ENCODE results near the gene ANTKMT. TPM values are rescaled to one million over a fixed set of nuclear protein-coding genes. Genes with fewer than 3 reads are reported as not detected.

The ANTKMT gene
- total and polyA plus RNA-seq, 2 of the 8 experiments (the other 6 are each of a cell fraction or from before 2014, with no cell fraction given) = 26.5 to 26.6 TPM

- Histone ChIP-seq H4K5ac (ENCODE audit: insufficient read length, low read depth, low read length) (peak within 1 kb of the TSS; percentile 24), H3K9me3 (ENCODE audit: insufficient read depth in 2 of 2, low read depth in 1 of 2, low read length in 1 of 2) (no peaks in the 10 kb centered on the region; a peak in 1 of 4 replicates), H3K27me3 (replicated peaks in 1 of 4; ENCODE audit: control insufficient read depth in 3 of 4, extremely low read depth in 1 of 4, insufficient read depth in 3 of 4, low read length in 3 of 4) (peaks cover 0 to 16% (median 5%) of the 10 kb centered on the region in 4 experiments; a peak in 4 of 7 replicates), H3K4me2 (ENCODE audit: insufficient read depth in 1 of 2, low read depth in 2 of 2, low read length in 2 of 2) (peak within 1 kb of the TSS; percentile 93 to 99), H4K8ac (ENCODE audit: extremely low read depth, insufficient read depth, low read length) (peak within 1 kb of the TSS; percentile 68), H3K79me1 (ENCODE audit: low read depth, low read length) (no peaks in the 10 kb centered on the region), H4K91ac (replicated peaks; ENCODE audit: insufficient read length, low read length) (peak within 1 kb of the TSS; percentile 93), H3K4me1 (replicated peaks in 1 of 4; ENCODE audit: control insufficient read depth in 3 of 4, insufficient read depth in 4 of 4, low read length in 3 of 4) (peaks cover 0 to 14% (median 8%) of the 10 kb centered on the region in 4 experiments; a peak in 5 of 7 replicates), H3K14ac (ENCODE audit: insufficient read length) (peak within 1 kb of the TSS; percentile 63), H2BK120ac (replicated peaks; ENCODE audit: low read depth, low read length) (no peak within 1 kb of the TSS), H3K23me2 (ENCODE audit: low read depth, low read length) (peaks cover 19% of the 10 kb centered on the region; the same call in 1 of the 2 replicates), H3K4me3 (ENCODE audit: extremely low read depth in 1 of 4, insufficient read depth in 2 of 4, low read depth in 3 of 4, low read length in 4 of 4) (peak within 1 kb of the TSS; percentile 33 to 83 (median 52)), H2BK15ac (ENCODE audit: low read length) (peak within 1 kb of the TSS; percentile 81; the same call in 1 of the 2 replicates), H3K9ac (replicated peaks in 1 of 4; ENCODE audit: extremely low read depth in 1 of 4, low read depth in 3 of 4, low read length in 3 of 4) (peak within 1 kb of the TSS in 2 of 4 experiments; percentile 22 to 37; a peak in 4 of 7 replicates), H3K36me3 (ENCODE audit: control insufficient read depth in 2 of 4, insufficient read depth in 4 of 4, low read length in 3 of 4) (peaks cover 0 to 6% (median 0%) of the 10 kb centered on the region in 4 experiments; a peak in 1 of 8 replicates), H3K27ac (ENCODE audit: low read depth, low read length) (peak within 1 kb of the TSS; percentile 3; the same call in 1 of the 2 replicates), H2AFZ (ENCODE audit: low read length) (peak within 1 kb of the TSS; percentile 10; the same call in 1 of the 2 replicates), H3K18ac (ENCODE audit: extremely low read depth, low read length) (peak within 1 kb of the TSS; percentile 71), H2BK5ac (ENCODE audit: low read depth, low read length) (0 out of 2 replicates have a peak within 1 kb of the TSS, but pooled peaks have one; percentile 24), H4K20me1 (replicated peaks in 1 of 2; ENCODE audit: control insufficient read depth in 1 of 2, insufficient read depth in 2 of 2, low read length in 2 of 2) (peaks cover 3 to 12% of the 10 kb centered on the region in 2 experiments), H3K79me2 (ENCODE audit: control insufficient read depth in 1 of 2, insufficient read depth in 2 of 2, low read length in 2 of 2) (no peaks in the 10 kb centered on the region), H2BK12ac (ENCODE audit: low read depth, low read length) (peak within 1 kb of the TSS; percentile 68; the same call in 1 of the 2 replicates), H3K56ac (replicated peaks; ENCODE audit: insufficient read length, low read depth, low read length) (peak within 1 kb of the TSS; percentile 16), H2AK5ac (ENCODE audit: low read depth, low read length) (0 out of 2 replicates have a peak within 1 kb of the TSS, but pooled peaks have one; percentile 75), H3K23ac (ENCODE audit: insufficient read length) (no peak within 1 kb of the TSS), H3K4ac (replicated peaks; ENCODE audit: insufficient read length, low read depth, low read length) (peak within 1 kb of the TSS; percentile 99), H2BK20ac (ENCODE audit: low read length) (0 out of 2 replicates have a peak within 1 kb of the TSS, but pooled peaks have one; percentile 80)
- ChIA-PET POLR2A (ENCODE audit: partially characterized antibody) (interaction anchor here (0.8 to 23.0 kb wide), 15 partner anchors 0 to 77 kb away, joined by 3 to 353 read pairs (median 5); partner anchors contain the start of genes ANTKMT, CCDC78, CHTF18 and CIAO3), CTCF (ENCODE audit: partially characterized antibody) (interaction anchor here (0.9 to 35.8 kb wide), 5 partner anchors 10 to 329 kb away, joined by 3 to 977 read pairs (median 424); partner anchors contain the start of genes ANTKMT, CCDC78, CHTF18 and CIAO3)
- DNase-seq (ENCODE audit: low read depth in 1 of 2, low spot score in 2 of 2) (peak in 1 of 2 experiments; percentile 91), FAIRE-seq (no peak)
- WGBS, 2 experiments (ENCODE audit: extremely low coverage in 1 of 2, insufficient coverage in 1 of 2, insufficient read length in 1 of 2, insufficient replicate concordance in 2 of 2, low coverage in 1 of 2, low lambda C conversion rate in 2 of 2, missing lambda C conversion rate in 1 of 2) = 2% methylated on average over 58 of the region's 88 CpGs; no CpG with 5 or more reads in 1 of the 2 experiments
- TF ChIP-seq SP4 (IDR thresholded peaks at IDR 0.05; ENCODE audit: low read length) (0 out of 2 replicates have a peak, but pooled peaks have one; percentile 51), MAX (IDR thresholded peaks at IDR 0.05) (peak; percentile 55), ASH2L (IDR thresholded peaks at IDR 0.05; ENCODE audit: low read length) (peak; percentile 17), TBP (IDR thresholded peaks at IDR 0.05; ENCODE audit: low read depth, low read length) (peak; percentile 35; the same call in 1 of the 2 replicates), CHD2 (IDR thresholded peaks at IDR 0.05; ENCODE audit: low read length) (no peak), HDAC6 (IDR thresholded peaks at IDR 0.05; ENCODE audit: low read depth, low read length) (no peak), BACH1 (IDR thresholded peaks at IDR 0.05; ENCODE audit: low read length) (peak; percentile 36; the same call in 1 of the 2 replicates), E2F6 (IDR thresholded peaks at IDR 0.05) (peak; percentile 40; the same call in 1 of the 2 replicates), CBX5 (IDR thresholded peaks at IDR 0.05; ENCODE audit: low read depth, low read length) (no peak)
Observed at GRCh38 chr16:726438-727290, 5.7 kb downstream of the ANTKMT start, which contains the start of the genes CCDC78 and HAGHL. CCDC78 (minus strand) TSS chr16:726443; CDS start chr16:726367, 76 bp downstream. HAGHL (plus strand) TSS chr16:727106; CDS start chr16:727510, 404 bp downstream.
